Peyer's patch (tissue), 4 donors: ENCODE data around the gene FARP1.

ENCODE experiments used
- POLR2A ChIP-seq, 2 donors: fragments of 450-650 bp; IDR thresholded peaks; one replicate each; pipeline ENCODE4 v1.5.1; 2017; ENCODE audit warnings: antibody characterized with exemption in 2 of 2, mild to moderate bottlenecking in 2 of 2, moderate library complexity in 2 of 2
- TF ChIP-seq, protein P1 (sequence below), 6 experiments: fragments of 450-650 bp in 4 of 6; fragments of 200-600 bp in 2 of 6; sonication (generic) in 1 of 6; IDR thresholded peaks; one replicate each; pipeline ENCODE4 v1.5.1; 2017 to 2019; ENCODE audit warnings: antibody characterized with exemption in 6 of 6, mild to moderate bottlenecking in 3 of 6, moderate library complexity in 1 of 6

DNA sequence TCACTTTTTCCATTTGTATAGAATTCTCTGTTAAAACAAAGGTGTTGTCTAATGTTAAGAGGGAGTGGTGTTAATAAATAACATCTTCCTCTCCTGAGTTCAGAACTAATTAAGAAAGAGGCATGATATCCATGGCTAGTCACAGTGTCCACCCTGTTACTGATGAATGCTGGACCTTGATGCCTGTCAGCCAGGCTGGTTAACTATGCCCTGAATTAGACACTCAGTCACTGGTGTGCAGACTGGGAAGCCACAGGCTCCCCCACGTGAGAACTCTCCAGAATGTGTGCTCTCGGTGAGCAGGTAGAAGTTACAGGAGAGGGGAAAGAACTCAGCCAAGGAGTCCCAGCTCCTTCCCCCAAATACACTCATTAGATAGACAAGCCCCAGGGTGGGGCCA is 90.2 kb downstream of the FARP1 start:
- TF ChIP-seq, protein P1, sequence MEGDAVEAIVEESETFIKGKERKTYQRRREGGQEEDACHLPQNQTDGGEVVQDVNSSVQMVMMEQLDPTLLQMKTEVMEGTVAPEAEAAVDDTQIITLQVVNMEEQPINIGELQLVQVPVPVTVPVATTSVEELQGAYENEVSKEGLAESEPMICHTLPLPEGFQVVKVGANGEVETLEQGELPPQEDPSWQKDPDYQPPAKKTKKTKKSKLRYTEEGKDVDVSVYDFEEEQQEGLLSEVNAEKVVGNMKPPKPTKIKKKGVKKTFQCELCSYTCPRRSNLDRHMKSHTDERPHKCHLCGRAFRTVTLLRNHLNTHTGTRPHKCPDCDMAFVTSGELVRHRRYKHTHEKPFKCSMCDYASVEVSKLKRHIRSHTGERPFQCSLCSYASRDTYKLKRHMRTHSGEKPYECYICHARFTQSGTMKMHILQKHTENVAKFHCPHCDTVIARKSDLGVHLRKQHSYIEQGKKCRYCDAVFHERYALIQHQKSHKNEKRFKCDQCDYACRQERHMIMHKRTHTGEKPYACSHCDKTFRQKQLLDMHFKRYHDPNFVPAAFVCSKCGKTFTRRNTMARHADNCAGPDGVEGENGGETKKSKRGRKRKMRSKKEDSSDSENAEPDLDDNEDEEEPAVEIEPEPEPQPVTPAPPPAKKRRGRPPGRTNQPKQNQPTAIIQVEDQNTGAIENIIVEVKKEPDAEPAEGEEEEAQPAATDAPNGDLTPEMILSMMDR (IDR thresholded peaks at IDR 0.05): no peak
- TF ChIP-seq POLR2A (IDR thresholded peaks at IDR 0.05): no peak
